Prostate gland (tissue), 2 donors: ENCODE results near the gene OR51V1.

Source experiments
- CTCF ChIP-seq, 4 experiments: fragments of 200-600 bp in 2 of 4; fragments of 450-650 bp in 2 of 4; sonication (generic) in 2 of 4; IDR thresholded peaks; 1 replicate in 3 of 4; 2 replicates in 1 of 4; pipeline ENCODE4 v1.5.1; 2016 to 2019; ENCODE audit warnings: antibody characterized with exemption in 4 of 4, mild to moderate bottlenecking in 2 of 4, moderate library complexity in 2 of 4
- POLR2A ChIP-seq: fragments of 450-650 bp; IDR thresholded peaks from one replicate; pipeline ENCODE4 v1.6.1; 2016; ENCODE audit warnings: antibody characterized with exemption, mild to moderate bottlenecking
- POLR2AphosphoS5 ChIP-seq: sonication (generic); formaldehyde crosslinking; IDR thresholded peaks from one replicate; pipeline ENCODE4 v1.6.1; 2017; ENCODE audit warnings: antibody characterized with exemption

DNA sequence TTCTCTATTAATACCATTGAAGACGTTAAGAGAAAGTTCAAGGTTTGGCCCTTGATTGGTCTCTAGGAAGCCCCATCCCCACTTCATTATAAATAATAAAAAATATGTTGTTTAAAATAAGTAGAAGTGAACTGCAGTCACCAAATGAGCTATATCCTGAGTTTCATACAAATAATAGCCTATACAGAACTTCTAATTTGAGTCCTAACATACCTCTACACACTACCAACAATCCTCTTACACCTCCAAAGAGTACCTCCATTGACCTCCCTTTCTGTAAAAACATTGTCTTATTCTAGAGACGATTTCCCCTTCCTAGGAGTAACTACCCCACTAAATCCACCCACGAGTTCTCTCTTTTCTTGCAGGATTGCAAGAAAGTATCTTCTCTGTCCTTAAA is 41.0 kb upstream of the OR51V1 start:
- TF ChIP-seq POLR2A (no peak), CTCF (IDR thresholded peaks at IDR 0.05) (no peak), POLR2AphosphoS5 (no peak)
